Stimulated activated CD4-positive, alpha-beta T cell treated with anti-CD3 and anti-CD28 coated beads, Interleukin-15, amount 100 ng/mL, for 24 hours (primary cell): ENCODE results near the gene MORN2.
"Not testable (repeated sequence)": the region's sequence is repeated elsewhere in the genome, so short reads cannot be mapped to it uniquely, and the experiment has no call there.

Source experiments
- DNase-seq: peaks from one replicate; pipeline ENCODE4 v3.0.0-alpha.2; 2020

MORN2 gene

DNA sequence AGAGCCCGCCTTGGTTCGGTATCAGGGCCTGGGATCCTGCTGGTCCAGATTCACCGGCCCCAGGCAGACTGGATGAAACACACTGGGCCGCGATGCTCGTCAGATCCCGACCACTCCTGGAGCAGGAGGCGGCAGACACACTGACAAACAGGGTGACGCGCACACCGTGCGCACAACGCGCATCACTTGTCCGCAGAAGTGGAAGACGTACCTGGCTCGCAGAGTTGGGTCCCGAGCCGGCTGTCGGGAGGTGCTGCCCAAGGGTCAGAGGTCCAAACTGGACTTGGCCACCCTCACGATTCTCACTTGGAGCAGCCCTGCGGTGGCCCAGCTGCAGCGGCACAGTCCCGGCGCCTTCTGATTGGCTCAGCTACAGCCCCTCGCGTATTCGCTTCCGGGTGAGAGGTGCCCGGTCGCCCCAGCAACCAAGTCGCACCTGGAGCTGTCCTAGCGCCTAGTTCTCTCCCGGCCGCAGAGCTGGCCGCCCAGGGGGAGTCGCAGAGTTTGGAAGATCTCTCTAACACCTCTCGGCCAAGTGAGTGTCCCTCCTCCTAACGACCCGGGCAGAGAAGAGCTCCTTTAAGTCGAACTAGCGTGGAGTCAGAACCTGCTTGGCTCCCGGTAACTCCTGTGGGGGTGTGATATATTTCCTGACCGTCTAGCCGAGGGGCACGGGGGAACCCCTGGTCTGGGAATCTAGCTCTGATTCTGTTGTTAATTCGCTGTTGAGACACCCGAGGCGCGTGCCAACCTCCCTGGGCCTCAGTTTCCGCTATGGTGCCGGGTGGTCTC, at the start of gene MORN2, which contains the start of gene DHX57:
MORN2 (plus strand) TSS at position 401 of the 792 bp plus-strand sequence.
DHX57 (minus strand) TSS at position 359 of the 792 bp plus-strand sequence. CDS start 7,529 bp downstream, outside the sequence.
- peak; percentile 88 for DNase-seq

DNA sequence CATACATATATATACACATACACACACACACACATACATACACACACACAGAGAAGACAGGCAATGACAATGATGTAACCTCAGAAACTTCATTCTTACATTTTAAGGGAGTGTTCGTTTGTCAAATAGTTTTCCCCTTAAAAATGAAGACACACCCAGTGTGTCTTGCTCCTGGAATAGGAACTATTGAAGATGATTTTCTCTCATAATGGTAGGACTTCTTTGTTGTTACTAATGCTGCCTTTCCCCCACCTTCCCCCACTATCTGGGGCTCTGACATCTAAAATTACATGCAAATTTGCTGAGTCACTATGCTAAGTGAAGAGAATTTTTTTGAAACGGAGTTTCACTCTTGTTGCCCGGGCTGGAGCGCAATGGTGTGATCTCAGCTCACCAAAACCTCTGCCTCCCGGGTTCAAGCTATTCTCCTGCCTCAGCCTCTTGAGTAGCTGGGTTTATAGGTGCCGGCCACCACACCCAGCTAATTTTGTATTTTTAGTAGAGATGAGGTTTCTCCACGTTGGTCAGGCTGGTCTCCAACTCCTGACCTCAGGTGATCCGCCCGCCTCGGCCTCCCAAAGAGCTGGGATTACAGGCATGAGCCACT, 48.1 kb upstream of the MORN2 start:
- DNase-seq: not testable (repeated sequence)

DNA sequence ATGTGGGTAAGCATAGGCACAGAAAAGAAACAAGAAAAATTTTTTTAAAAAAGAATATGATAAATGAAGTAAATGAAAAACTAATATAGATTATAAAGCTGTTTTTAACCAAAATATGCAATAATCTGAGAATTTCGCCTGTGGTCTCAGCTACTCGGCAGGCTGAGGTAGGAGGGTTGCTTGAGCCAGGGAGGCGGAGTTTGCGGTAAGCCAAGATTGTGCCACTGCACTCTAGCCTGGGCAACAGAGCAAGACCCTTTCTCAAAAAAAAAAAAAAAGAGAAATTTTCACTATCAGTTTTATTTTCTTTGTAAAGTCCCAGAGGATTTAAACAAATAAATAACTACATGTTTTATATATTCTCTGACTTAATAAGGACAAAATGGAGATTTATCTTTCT, 47.3 kb upstream of the MORN2 start:
- DNase-seq: no peak

DNA sequence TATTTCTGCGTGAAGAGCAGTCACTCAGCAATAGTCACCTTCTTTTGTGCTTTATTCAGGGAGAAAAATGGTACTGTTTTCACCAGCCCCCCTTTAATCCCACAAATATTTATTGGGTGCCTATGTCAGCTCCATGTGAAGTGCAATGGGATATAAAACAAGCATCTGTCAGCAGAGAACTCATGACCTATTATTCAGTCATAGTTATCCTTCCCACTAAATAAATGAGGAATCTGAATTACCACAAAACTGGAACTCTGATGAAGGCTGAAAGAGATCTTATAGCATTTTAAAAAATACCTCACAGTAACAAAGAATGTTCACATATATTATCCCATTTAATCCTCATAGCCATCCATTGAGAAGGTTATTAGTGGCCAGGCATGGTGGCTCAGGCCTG, 45.8 kb upstream of the MORN2 start:
- no peak for DNase-seq

DNA sequence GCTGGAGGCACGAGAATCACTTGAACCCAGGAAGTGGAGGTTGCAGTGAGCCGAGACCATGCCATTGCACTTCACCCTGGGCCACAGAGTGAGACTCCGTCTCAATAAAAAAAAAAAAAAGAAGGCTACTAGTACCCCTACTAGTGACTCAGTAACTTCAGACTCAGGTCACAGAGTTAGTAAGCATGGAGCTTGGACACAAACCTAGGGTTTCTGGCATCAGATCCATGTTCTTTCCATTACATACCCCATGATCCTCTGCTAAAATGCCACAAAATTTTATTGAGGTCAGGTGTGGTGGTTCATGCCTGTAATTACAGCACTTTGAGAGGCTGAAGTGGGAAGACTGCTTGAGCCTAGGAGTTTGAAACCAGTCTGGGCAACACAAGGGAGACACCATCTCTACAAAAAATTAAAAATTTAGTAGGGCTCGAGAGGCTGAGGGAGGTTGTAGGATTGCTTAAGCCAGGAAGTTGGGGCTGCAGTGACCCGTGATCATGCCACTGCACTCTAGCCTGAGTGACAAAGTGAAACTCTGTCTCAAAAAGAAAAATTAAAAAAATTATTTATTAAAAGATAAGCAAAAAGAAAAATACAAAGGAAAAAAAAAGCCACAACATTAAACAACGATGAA, 45.1 kb upstream of the MORN2 start:
- no peak for DNase-seq

DNA sequence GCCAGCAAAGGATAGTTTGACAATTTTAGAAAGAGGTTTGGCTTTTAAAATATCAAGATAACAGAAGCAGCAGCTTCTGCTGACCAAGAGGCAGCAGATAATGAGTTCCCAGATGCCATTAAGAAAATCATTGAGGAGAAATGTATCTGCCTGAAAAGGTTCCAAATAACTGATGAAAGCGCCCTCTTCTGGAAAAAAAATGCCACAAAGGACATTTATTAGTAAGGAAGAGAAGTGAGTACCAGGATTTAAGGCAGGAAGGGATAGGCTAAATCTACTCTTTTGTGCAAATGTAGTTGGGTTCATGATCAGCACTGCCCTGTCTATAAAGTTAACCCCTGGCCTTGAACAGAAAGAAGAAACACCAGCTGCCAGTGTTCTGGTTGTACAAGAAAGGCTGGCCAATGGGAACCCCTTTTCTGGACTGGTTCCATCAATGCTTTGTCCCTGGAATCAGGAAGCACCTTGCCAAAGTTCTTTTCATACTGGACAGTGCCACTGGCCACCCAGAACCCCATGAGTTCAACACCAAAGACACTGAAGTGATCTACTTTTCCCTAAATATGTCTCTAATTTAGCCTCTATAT, 40.7 kb upstream of the MORN2 start:
- DNase-seq: no peak

DNA sequence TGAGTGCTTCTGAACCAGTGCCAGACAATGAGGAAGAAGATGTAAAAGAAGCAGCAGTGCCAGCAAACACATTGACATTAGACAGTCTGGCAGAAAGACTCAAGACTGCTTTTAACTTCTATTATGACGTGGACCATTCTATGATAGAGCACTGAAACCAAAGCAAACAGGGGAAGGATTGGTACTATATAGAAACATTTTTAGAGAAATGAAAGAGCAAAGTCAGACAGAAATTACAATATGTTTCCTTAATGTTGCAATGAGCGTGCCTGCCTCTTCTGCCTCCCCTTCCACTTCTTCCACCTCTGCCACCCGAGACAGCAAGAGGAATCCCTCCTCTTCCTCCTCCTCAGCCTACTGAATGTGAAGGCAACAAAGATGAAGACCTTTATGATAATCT, 39.8 kb upstream of the MORN2 start:
- no peak for DNase-seq

DNA sequence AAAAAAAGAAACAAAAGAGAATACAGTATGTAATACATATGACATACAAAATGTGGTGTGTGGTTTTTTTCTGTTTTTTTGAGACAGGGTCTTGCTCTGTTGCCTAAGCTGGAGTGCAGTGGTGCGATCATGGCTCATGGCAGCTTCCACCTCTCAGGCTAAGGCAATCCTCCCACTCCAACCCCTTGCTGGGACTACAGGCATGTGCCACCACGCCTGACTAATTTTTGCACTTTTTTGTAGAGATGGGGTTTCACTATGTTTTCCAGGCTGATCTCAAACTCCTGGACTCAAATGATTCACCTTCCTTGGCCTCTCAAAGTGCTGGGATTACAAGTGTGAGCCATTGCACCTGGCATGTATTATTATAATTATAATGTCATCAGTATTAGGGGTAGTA, 39.0 kb upstream of the MORN2 start:
- no peak for DNase-seq

DNA sequence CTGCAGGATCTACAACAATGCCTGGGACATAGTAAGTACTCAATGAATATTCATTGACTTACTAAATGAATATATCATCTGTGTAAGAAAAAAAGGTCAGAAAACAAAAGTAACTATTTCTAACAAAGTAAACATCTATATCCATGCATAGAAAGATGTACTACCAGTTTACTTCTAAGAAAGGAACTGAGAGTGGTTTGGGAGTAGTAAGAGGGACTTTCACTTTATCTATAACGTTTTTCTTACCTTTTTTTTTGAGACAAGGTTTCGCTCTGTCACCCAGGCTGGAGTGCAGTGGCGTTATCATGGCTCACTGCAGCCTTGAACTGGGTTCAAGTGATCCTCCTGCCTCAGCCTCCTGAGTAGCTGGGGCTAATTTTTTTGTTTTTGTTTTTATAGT, 25.7 kb upstream of the MORN2 start:
- no peak for DNase-seq

DNA sequence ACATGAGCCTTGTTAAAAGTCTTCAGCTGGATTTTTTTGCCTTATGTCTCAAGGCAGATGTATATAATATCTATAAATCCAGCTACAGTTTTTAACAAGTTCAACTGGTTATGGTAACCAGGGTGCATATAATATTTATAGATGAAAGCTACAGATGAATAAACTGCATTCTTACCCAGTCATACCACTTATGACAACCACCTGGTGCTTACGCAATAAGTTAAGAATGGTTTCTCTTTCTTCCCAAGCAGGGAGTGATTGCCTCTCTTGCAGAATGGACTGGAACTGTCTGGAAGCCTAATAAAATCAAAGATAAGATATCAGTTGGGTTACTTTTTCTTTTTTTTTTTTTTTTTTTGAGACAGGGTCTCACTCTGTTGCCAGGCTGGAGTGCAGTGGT, 19.6 kb upstream of the MORN2 start:
- no peak for DNase-seq

DNA sequence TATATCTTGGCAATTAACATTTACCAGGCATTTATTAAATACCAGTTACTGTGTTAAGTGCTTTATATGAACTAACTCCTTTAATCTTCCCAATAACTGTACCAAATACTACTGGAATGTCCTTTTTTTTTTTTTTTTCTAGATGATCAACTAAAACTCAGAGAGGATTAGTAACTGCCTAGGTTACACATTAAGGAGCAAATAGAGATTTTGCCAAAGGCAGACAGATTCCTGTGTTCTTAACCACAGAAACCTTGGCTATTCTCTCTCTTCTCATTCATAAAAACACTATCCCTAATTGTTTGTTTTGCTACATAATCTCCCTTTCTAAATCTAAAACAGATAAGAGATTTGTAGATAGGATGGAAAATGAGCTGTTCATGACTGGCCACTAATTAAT, 13.3 kb upstream of the MORN2 start:
- DNase-seq: no peak

DNA sequence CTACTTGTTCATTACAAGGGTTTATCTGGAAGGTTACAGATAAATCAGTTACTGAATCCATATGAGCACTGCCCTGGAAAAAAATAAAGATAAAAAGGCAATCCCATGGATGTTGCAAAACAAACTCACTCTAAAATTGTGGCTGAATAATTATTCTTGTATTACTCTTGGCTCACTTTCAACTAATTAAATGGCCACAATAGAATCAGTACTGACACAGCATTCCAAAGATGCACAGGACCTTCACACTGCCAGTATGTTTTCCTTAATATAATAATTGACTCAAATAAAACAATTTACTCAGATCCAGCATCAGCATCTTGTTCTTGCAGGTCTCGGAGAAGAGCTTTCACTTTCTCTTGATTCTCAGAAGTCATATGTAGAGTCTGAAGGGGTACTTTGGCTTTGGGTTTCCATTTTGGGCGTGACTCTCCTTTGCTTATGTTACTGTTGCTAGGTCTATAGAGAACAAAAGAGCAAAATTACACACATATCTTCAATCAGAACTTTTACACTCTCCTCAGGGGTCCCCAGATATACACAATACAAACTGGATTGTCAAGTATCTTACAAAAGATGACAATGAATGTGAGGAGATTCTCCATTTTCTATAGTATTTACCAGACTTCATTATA, 12.6 kb upstream of the MORN2 start:
- no peak for DNase-seq

DNA sequence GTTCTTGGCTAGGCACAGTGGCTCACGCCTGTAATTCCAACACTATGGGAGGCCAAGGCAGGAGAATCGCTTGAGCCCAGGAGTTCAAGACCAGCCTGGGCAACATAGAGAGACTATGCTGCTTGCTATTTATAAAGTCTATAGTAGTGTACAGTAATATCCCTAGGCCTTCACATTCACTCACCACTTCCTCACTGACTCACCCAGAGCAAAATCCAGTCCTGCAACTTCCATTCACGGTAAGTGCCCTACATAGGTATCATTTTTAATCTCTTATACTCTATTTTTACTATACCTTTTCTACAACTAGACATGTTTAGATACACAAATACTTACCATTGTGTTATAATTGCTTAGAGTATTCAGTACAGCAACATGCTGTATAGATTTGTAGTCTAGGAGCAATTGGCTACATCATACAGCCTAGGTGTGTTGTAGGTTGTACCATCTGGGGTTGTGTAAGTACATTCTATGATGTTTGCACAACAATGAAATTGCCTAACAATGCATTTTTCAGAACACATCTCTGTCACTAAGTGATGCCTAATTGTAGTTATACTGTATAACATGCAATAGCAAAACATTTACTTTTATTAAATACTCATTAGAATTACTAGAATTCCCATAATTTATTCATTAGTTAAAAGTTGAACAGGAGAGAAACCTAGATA, 8.9 kb upstream of the MORN2 start:
- DNase-seq: no peak

DNA sequence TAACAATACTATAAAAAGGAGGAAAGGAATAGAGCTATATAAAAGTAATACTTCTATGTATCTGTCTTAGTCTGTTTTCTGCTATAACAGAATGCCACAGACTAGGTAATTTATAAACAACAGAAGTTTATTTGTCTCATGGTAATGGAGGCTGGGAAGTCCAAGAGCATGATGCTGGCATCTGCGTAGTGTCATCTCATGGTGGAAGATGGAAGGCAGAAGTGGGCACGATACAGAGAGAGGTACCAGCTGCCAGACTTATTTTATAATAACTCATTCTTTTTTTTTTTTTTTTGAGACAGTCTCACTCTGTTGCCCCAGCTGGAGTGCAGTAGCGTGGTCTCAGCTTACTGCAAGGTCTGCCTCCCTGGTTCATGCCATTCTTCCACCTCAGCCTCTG, 4.3 kb upstream of the MORN2 start:
- no peak for DNase-seq

DNA sequence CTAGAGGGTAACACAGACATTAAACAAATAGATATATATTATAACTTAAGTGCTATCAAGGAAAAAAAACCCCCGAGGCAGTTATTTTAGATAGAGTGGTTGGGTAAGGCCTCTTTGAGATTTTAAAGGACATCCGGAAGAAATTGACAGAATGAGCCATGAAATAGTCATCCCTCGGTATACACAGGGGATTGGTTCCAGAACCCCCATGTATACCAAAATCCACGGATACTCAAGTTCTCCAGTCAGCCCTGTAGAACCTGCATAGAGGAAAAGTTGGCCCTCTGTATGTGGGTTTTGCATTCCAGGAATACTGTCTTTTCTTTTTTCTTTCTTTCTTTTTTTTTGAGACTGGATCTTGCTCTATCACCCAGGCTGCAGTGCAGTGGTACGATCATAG, 2.0 kb upstream of the MORN2 start:
- no peak for DNase-seq

DNA sequence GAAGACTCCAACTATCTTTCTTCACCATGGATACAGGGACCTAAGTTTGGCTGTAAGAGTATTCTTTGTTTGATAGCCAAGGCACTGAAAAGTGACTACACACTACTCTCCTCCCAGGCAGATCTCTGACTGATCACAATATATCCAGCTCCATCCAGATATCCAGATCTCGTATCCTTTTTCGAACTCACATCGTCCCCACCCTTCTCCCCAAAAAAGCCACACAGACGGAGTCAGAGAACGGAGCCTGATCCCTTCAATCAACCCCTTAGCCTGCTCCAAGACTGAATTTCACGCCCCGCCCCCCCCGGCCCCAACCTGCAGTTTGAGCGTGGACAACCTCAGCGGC, 575 bp upstream of the MORN2 start:
- DNase-seq: no peak

DNA sequence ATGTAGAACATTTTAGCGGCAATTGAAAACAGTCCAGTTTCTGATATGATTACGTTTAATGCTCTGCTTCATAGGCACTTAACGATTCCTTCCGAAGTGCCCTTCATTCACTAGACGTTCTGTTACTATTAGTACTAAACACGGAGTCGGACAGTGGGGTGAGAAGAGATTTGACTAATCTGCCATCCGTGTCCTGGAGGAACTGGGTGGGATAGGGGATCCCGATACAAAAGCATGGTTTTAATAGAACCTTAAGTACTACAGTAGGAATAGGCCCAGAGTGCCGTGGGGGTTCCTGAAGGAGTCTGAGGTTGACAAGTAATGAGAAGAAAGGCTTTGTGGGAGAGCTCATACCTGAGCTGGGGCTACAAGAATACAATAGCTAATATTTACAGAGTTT, 631 bp downstream of the MORN2 start:
- DNase-seq: no peak

DNA sequence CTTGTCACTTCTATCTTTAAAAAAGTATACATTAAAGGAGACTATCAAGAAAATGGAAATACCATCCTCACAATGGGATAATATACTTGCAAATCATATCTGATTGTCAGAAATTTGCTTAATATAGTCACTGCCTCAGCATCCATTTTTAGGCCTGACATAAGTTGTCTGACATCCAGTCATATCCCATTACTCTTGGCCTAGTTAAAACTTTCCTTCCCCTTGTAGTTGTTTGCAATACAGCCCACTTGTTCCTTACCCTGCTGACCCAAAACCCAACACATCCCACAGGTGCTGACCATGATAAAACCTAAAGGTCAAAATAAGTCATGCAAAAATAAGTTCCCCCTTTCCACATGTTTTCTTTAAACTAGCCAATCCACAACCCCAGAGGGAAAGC, 10.3 kb downstream of the MORN2 start:
- no peak for DNase-seq

DNA sequence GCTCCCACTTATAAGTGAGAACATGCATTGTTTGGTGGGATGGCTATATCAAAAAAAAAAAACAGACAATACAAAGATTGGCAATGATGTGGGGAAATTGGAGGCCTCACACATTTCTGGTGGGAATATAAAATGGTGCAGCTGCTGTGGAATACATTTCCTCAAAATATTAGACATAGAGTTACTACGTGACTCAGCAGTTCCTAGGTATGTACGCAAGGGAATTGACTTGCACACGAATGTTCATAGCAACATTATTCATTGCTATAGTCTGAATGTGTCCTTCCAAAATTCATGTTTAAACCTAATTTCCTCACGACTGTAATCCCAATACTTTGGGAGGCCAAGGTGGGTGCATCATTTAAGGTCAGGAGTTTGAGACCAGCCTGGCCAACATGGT, 11.6 kb downstream of the MORN2 start:
- DNase-seq: no peak

DNA sequence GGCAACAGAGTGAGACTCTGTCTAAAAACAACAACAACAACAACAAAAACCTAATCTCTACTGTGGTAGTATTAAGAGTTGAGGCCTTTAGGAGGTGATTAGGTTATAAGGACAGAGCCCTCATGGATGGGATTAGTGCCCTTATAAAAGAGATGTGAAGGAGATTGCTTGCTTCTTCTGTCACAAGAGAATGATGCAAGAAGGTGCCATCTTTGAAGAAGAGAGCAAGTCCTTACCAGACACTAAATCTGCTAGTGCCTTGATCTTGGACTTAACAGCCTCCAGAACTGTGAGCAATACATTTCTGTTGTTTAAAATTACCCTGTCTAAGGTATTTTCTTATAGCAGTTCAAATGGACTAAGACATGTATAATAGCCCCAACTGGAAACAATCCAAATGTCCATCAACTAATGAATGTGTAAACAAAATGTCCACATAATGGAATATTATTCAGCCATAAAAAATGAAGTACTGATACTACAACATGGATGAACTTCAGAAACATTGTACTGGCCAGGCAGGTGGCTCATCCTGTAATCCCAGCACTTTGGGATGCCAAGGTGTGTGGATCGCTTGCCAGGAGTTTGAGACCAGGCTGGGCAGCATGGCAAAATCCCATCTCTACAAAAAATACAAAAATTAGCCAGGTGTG, 12.3 kb downstream of the MORN2 start:
- no peak for DNase-seq

DNA sequence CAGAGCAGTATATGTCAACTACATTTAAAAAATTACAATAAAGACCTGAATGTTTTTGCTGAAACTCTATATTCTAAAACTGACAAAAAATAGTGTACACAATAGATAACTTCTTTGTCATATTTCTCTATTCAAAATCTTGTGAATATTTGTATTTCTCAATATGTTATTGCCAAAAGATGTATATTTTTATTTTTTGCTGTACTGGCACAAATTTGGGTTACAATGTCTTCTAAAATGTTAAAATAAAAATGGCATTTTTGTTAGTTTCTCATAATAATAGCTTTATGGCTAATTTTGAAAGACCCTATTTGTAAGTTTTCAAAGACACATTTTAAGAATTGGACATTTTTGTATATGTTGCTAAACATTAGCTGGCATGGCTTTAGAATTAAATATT, 13.3 kb downstream of the MORN2 start:
- no peak for DNase-seq

DNA sequence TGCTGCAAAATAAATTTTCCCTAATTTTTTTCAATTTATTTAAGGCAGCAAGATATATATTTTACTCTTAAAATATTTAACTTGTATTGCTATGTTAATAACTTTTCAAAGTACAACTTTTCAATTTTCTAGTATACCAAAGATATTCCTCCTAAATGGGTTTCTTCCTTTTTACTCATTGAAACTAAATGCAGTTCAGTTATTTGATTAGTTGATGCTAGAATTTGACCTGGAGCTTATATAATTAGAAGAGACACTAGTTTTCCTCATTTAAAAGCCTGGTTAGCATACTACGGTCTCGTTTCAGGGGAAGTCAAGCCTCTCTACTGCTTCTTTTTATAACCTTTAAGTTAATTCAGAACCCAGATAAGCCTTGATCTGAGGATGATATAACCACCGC, 13.8 kb downstream of the MORN2 start, which contains the start of gene ARHGEF33:
ARHGEF33 (plus strand) TSS at position 301 of the 400 bp plus-strand sequence. CDS start 29,573 bp downstream, outside the sequence.
- no peak for DNase-seq
